Activated T-cell treated with anti-CD3 and anti-CD28 coated beads, Interleukin-2, amount 50 U/mL, for 4 hours (primary cell): ENCODE data around the gene SDHD. TPM values are rescaled to one million over a fixed set of nuclear protein-coding genes. Genes with fewer than 3 reads are reported as not detected.

Experiments
- ATAC-seq, 2 donors: fragments of 200-7000 bp; cut with Tn5 transposase; one replicate each; pipeline ENCODE4 v1.10.0; 2021
- DNase-seq: peaks from one replicate; pipeline ENCODE4 v3.0.0-alpha.2; 2020
- H3K27me3 Mint-ChIP-seq: one replicate; pipeline ENCODE4 v1.8.0; 2021; ENCODE audit warnings: low read depth, mixed read lengths
- H3K36me3 Mint-ChIP-seq: one replicate; pipeline ENCODE4 v1.8.0; 2022; ENCODE audit warnings: mixed read lengths; ENCODE audit not compliant: insufficient read depth
- H3K4me1 Mint-ChIP-seq: one replicate; pipeline ENCODE4 v1.8.0; 2021; ENCODE audit warnings: low read depth, mixed read lengths
- H3K4me3 Mint-ChIP-seq: one replicate; pipeline ENCODE4 v1.8.0; 2021; ENCODE audit warnings: mild to moderate bottlenecking, moderate library complexity, mixed read lengths
- H3K9me3 Mint-ChIP-seq: one replicate; pipeline ENCODE4 v1.8.0; 2021; ENCODE audit warnings: mixed read lengths
- total RNA-seq, 3 donors: library from RNA; stranded (reverse); gene quantifications; one replicate each; pipeline ENCODE4 v1.2.1, GENCODE V29; 2021

Gene SDHD
- total RNA-seq, 3 donors from 2014 or later: 111 to 133 (median 121) TPM

- Mint-ChIP-seq H3K4me3 (no peak overlapping the region), H3K27me3 (no peaks in the 10 kb centered on the region)
- no peak for ATAC-seq
Measured at GRCh38 chr11:112123129-112123528, 36.5 kb downstream of the SDHD start.

GRCh38 chr11:112127056-112127455 lies 40.4 kb downstream of the SDHD start:
- no peaks in the 10 kb centered on the region for H3K9me3 Mint-ChIP-seq
- no peak for ATAC-seq
- no peak overlapping the region for H3K4me3 Mint-ChIP-seq
- no peak for DNase-seq
- no peaks in the 10 kb centered on the region for H3K4me1 Mint-ChIP-seq
- no peaks in the 10 kb centered on the region for H3K27me3 Mint-ChIP-seq
- H3K36me3 Mint-ChIP-seq: peaks cover 8% of the 10 kb centered on the region

More at GRCh38 chr11:112123129-112123528, 36.5 kb downstream of the SDHD start:
- Mint-ChIP-seq H3K36me3 (peaks cover 10% of the 10 kb centered on the region), H3K4me1 (peaks cover 6% of the 10 kb centered on the region), H3K9me3 (no peaks in the 10 kb centered on the region)
- no peak for DNase-seq

GRCh38 chr11:112128483-112129121 lies 41.9 kb downstream of the SDHD start:
- peaks cover 6% of the 10 kb centered on the region for H3K36me3 Mint-ChIP-seq
- no peak for ATAC-seq
- DNase-seq: no peak

GRCh38 chr11:112129656-112130055 lies 43.0 kb downstream of the SDHD start:
- DNase-seq (no peak), ATAC-seq (no peak)
- Mint-ChIP-seq H3K4me1 (no peaks in the 10 kb centered on the region), H3K9me3 (no peaks in the 10 kb centered on the region), H3K27me3 (no peaks in the 10 kb centered on the region), H3K36me3 (peaks cover 6% of the 10 kb centered on the region), H3K4me3 (no peak overlapping the region)

More at GRCh38 chr11:112128483-112129121, 41.9 kb downstream of the SDHD start:
- H3K4me1 Mint-ChIP-seq: no peaks in the 10 kb centered on the region
- no peak overlapping the region for H3K4me3 Mint-ChIP-seq
- no peaks in the 10 kb centered on the region for H3K9me3 Mint-ChIP-seq
- H3K27me3 Mint-ChIP-seq: no peaks in the 10 kb centered on the region

GRCh38 chr11:112132737-112133136 lies 46.1 kb downstream of the SDHD start:
- H3K4me1 Mint-ChIP-seq: no peaks in the 10 kb centered on the region
- no peak overlapping the region for H3K4me3 Mint-ChIP-seq
- DNase-seq: no peak
- no peaks in the 10 kb centered on the region for H3K27me3 Mint-ChIP-seq
- ATAC-seq: no peak
- H3K9me3 Mint-ChIP-seq: no peaks in the 10 kb centered on the region
- H3K36me3 Mint-ChIP-seq: peaks cover 2% of the 10 kb centered on the region

GRCh38 chr11:112134473-112134872 lies 47.8 kb downstream of the SDHD start:
- H3K27me3 Mint-ChIP-seq: no peaks in the 10 kb centered on the region
- H3K9me3 Mint-ChIP-seq: no peaks in the 10 kb centered on the region
- peaks cover 2% of the 10 kb centered on the region for H3K36me3 Mint-ChIP-seq
- no peak for ATAC-seq
- no peak for DNase-seq
- no peaks in the 10 kb centered on the region for H3K4me1 Mint-ChIP-seq
- no peak overlapping the region for H3K4me3 Mint-ChIP-seq

- H3K4me3 Mint-ChIP-seq: no peak overlapping the region
- ATAC-seq (no peak), DNase-seq (no peak)
- no peaks in the 10 kb centered on the region for H3K27me3 Mint-ChIP-seq
- peaks cover 7% of the 10 kb centered on the region for H3K36me3 Mint-ChIP-seq
- peaks cover 11% of the 10 kb centered on the region for H3K9me3 Mint-ChIP-seq
- no peaks in the 10 kb centered on the region for H3K4me1 Mint-ChIP-seq
Measured at GRCh38 chr11:112143597-112143996, 56.9 kb downstream of the SDHD start.

Other genes starting within 250 kb of the SDHD start
- gene ALG9, start 215.3 kb upstream of the SDHD start, total RNA-seq: 10 to 100 TPM; 22.9 to 24.2 (median 23.8) TPM
- gene FDXACB1, start 207.7 kb upstream of the SDHD start, total RNA-seq: 10 to 100 TPM; 11.1 to 12.5 (median 11.4) TPM
- gene CFAP68, start 207.3 kb upstream of the SDHD start, total RNA-seq: 10 to 100 TPM; 16.9 to 25.3 (median 17.9) TPM
- gene CRYAB, start 175.1 kb upstream of the SDHD start, total RNA-seq: under 1 TPM in 1 of 3 donors, not detected in 2; 0.35 TPM
- not detected for gene HSPB2, start 174.1 kb upstream of the SDHD start, total RNA-seq
- not detected for gene C11orf52, start 168.0 kb upstream of the SDHD start, total RNA-seq
- 10 to 100 TPM in 2 of 3 donors, 1 to 10 TPM in 1; 5.2 to 22.7 (median 21.2) TPM for gene DIXDC1, start 149.5 kb upstream of the SDHD start, total RNA-seq
- gene DLAT, start 61.5 kb upstream of the SDHD start, total RNA-seq: 10 to 100 TPM; 60.6 to 72.5 (median 66.0) TPM
- under 1 TPM; 0.34 to 0.63 (median 0.43) TPM for gene PIH1D2, start 12.9 kb upstream of the SDHD start, total RNA-seq
- 10 to 100 TPM; 19.1 to 21.5 (median 19.8) TPM for gene NKAPD1, start 12.6 kb upstream of the SDHD start, total RNA-seq
- 10 to 100 TPM; 72.6 to 90.8 (median 83.0) TPM for gene TIMM8B, start 117 bp upstream of the SDHD start, total RNA-seq
- not detected for gene IL18, start 77.2 kb downstream of the SDHD start, total RNA-seq
- gene TEX12, start 80.5 kb downstream of the SDHD start, total RNA-seq: under 1 TPM in 1 of 3 donors, not detected in 2; 0.40 TPM
- 1 to 10 TPM in 1 of 3 donors, under 1 TPM in 2; 0.66 to 1.1 (median 0.73) TPM for gene BCO2, start 88.6 kb downstream of the SDHD start, total RNA-seq
- gene PTS, start 139.6 kb downstream of the SDHD start, total RNA-seq: 10 to 100 TPM; 39.0 to 49.4 (median 44.9) TPM
- gene PLET1, start 174.0 kb downstream of the SDHD start, total RNA-seq: not detected